ENCODE results near the gene GALNT11. TPM values are rescaled to one million over a fixed set of nuclear protein-coding genes. Genes with fewer than 3 reads are reported as not detected.

GALNT11 gene
- total RNA-seq, 1 donor: 42.7 TPM

DNA sequence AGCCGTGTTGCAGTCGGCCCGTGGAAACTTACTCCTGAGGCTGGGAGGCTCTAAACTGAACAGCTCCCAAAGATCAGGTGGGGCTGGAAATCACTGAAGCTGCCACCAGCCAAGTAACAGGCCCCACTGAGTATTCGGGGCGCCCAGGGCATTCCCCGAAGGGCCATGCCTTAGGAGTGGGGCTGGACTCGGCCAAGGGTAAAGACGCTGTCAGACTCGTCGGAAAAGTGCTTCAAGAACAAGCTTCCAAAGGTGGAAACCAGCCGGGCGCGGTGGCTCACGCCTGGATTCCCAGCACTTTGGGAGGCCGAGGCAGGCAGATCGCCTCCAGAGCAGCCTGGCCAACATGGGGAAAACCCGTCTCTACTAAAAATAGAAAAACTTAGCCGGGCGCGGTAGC, 102.8 kb downstream of the GALNT11 start:
- H3K4me3 ChIP-seq (ENCODE audit: insufficient read depth, low read length): no peak overlapping the region
- no peaks in the 10 kb centered on the region for H3K4me1 ChIP-seq (ENCODE audit: insufficient read depth, low read length)
- H2AFZ ChIP-seq (ENCODE audit: low read length): no peak overlapping the region
- H3K9me3 ChIP-seq (ENCODE audit: low read depth, low read length): peaks cover 12% of the 10 kb centered on the region
- H3K79me2 ChIP-seq (ENCODE audit: insufficient read depth, low read length): no peaks in the 10 kb centered on the region
- H3K27ac ChIP-seq (ENCODE audit: low read depth, low read length): no peak overlapping the region
- TF ChIP-seq, protein P1, sequence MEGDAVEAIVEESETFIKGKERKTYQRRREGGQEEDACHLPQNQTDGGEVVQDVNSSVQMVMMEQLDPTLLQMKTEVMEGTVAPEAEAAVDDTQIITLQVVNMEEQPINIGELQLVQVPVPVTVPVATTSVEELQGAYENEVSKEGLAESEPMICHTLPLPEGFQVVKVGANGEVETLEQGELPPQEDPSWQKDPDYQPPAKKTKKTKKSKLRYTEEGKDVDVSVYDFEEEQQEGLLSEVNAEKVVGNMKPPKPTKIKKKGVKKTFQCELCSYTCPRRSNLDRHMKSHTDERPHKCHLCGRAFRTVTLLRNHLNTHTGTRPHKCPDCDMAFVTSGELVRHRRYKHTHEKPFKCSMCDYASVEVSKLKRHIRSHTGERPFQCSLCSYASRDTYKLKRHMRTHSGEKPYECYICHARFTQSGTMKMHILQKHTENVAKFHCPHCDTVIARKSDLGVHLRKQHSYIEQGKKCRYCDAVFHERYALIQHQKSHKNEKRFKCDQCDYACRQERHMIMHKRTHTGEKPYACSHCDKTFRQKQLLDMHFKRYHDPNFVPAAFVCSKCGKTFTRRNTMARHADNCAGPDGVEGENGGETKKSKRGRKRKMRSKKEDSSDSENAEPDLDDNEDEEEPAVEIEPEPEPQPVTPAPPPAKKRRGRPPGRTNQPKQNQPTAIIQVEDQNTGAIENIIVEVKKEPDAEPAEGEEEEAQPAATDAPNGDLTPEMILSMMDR (IDR thresholded peaks at IDR 0.05; ENCODE audit: extremely low read depth, low read depth, low read length): no peak
- DNase-seq (ENCODE audit: insufficient read length, low spot score, missing footprints): no peak
- no peak overlapping the region for H3K4me2 ChIP-seq (ENCODE audit: insufficient read depth, low read length)
- no peaks in the 10 kb centered on the region for H3K27me3 ChIP-seq (ENCODE audit: insufficient read depth, low read length)
- H3K36me3 ChIP-seq (ENCODE audit: insufficient read depth, low read length): peaks cover 60% of the 10 kb centered on the region
- peaks cover 2% of the 10 kb centered on the region for H4K20me1 ChIP-seq (ENCODE audit: insufficient read depth, low read length)

GRCh38 chr7:152128741-152129461, 103.4 kb downstream of the GALNT11 start:
- no peak for DNase-seq (ENCODE audit: insufficient read length, low spot score, missing footprints)
- no peak overlapping the region for H3K4me3 ChIP-seq (ENCODE audit: insufficient read depth, low read length)
- TF ChIP-seq, protein P1 (IDR thresholded peaks at IDR 0.05; ENCODE audit: extremely low read depth, low read depth, low read length): no peak
- no peak overlapping the region for H2AFZ ChIP-seq (ENCODE audit: low read length)
- H3K9me3 ChIP-seq (ENCODE audit: low read depth, low read length): peaks cover 12% of the 10 kb centered on the region
- no peak overlapping the region for H3K27ac ChIP-seq (ENCODE audit: low read depth, low read length)
- H3K4me1 ChIP-seq (ENCODE audit: insufficient read depth, low read length): no peaks in the 10 kb centered on the region
- peaks cover 53% of the 10 kb centered on the region for H3K36me3 ChIP-seq (ENCODE audit: insufficient read depth, low read length)
- no peak overlapping the region for H3K4me2 ChIP-seq (ENCODE audit: insufficient read depth, low read length)
- H3K27me3 ChIP-seq (ENCODE audit: insufficient read depth, low read length): no peaks in the 10 kb centered on the region
- peaks cover 2% of the 10 kb centered on the region for H4K20me1 ChIP-seq (ENCODE audit: insufficient read depth, low read length)
- no peaks in the 10 kb centered on the region for H3K79me2 ChIP-seq (ENCODE audit: insufficient read depth, low read length)

GRCh38 chr7:152129682-152130081, 104.2 kb downstream of the GALNT11 start:
- Histone ChIP-seq H4K20me1 (ENCODE audit: insufficient read depth, low read length) (no peaks in the 10 kb centered on the region), H3K36me3 (ENCODE audit: insufficient read depth, low read length) (peaks cover 46% of the 10 kb centered on the region), H3K79me2 (ENCODE audit: insufficient read depth, low read length) (no peaks in the 10 kb centered on the region), H2AFZ (ENCODE audit: low read length) (no peak overlapping the region), H3K9me3 (ENCODE audit: low read depth, low read length) (peaks cover 9% of the 10 kb centered on the region), H3K27me3 (ENCODE audit: insufficient read depth, low read length) (no peaks in the 10 kb centered on the region), H3K4me3 (ENCODE audit: insufficient read depth, low read length) (no peak overlapping the region), H3K4me2 (ENCODE audit: insufficient read depth, low read length) (no peak overlapping the region), H3K27ac (ENCODE audit: low read depth, low read length) (no peak overlapping the region), H3K4me1 (ENCODE audit: insufficient read depth, low read length) (no peaks in the 10 kb centered on the region)
- DNase-seq (ENCODE audit: insufficient read length, low spot score, missing footprints): no peak
- TF ChIP-seq, protein P1 (IDR thresholded peaks at IDR 0.05; ENCODE audit: extremely low read depth, low read depth, low read length): no peak

GRCh38 chr7:152130658-152131590, 105.5 kb downstream of the GALNT11 start:
- no peak for DNase-seq (ENCODE audit: insufficient read length, low spot score, missing footprints)
- H2AFZ ChIP-seq (ENCODE audit: low read length): no peak overlapping the region
- H3K4me2 ChIP-seq (ENCODE audit: insufficient read depth, low read length): no peak overlapping the region
- H3K79me2 ChIP-seq (ENCODE audit: insufficient read depth, low read length): no peaks in the 10 kb centered on the region
- no peak overlapping the region for H3K4me3 ChIP-seq (ENCODE audit: insufficient read depth, low read length)
- no peak overlapping the region for H3K27ac ChIP-seq (ENCODE audit: low read depth, low read length)
- H3K4me1 ChIP-seq (ENCODE audit: insufficient read depth, low read length): peaks cover 2% of the 10 kb centered on the region
- no peaks in the 10 kb centered on the region for H4K20me1 ChIP-seq (ENCODE audit: insufficient read depth, low read length)
- H3K27me3 ChIP-seq (ENCODE audit: insufficient read depth, low read length): no peaks in the 10 kb centered on the region
- TF ChIP-seq, protein P1 (IDR thresholded peaks at IDR 0.05; ENCODE audit: extremely low read depth, low read depth, low read length): no peak
- peaks cover 41% of the 10 kb centered on the region for H3K36me3 ChIP-seq (ENCODE audit: insufficient read depth, low read length)
- peaks cover 9% of the 10 kb centered on the region for H3K9me3 ChIP-seq (ENCODE audit: low read depth, low read length)
